ENCODE measurements around the gene RETREG2.

DNA sequence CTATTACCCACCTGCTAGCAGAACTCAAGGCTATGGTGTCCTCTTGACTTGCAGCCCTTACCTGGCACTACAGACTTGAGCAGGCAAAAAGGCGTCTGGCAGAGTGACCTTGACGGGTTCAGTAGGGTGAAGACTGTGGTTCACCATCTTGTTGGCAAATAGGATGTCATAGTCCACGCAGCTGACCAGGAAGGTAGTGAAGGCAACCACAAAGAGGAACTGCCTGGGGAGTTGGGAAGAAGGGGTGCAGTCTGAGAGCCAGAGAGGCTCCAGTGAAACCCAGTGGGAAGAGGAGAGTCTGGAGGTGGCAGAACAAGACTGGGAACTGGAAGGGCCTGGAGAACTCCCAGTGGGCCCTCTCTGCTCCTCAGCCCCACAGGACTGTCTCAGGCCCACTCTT is 47.3 kb downstream of the RETREG2 start:
- TF ChIP-seq, protein P1, sequence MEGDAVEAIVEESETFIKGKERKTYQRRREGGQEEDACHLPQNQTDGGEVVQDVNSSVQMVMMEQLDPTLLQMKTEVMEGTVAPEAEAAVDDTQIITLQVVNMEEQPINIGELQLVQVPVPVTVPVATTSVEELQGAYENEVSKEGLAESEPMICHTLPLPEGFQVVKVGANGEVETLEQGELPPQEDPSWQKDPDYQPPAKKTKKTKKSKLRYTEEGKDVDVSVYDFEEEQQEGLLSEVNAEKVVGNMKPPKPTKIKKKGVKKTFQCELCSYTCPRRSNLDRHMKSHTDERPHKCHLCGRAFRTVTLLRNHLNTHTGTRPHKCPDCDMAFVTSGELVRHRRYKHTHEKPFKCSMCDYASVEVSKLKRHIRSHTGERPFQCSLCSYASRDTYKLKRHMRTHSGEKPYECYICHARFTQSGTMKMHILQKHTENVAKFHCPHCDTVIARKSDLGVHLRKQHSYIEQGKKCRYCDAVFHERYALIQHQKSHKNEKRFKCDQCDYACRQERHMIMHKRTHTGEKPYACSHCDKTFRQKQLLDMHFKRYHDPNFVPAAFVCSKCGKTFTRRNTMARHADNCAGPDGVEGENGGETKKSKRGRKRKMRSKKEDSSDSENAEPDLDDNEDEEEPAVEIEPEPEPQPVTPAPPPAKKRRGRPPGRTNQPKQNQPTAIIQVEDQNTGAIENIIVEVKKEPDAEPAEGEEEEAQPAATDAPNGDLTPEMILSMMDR (IDR thresholded peaks at IDR 0.05): no peak
- TF ChIP-seq POLR2A (IDR thresholded peaks at IDR 0.05): no peak

Data from uterus (tissue), 2 donors.